ENCODE measurements around the gene XAB2. TPM values are rescaled to one million over a fixed set of nuclear protein-coding genes. Genes with fewer than 3 reads are reported as not detected.
"Not testable (repeated sequence)": the region's sequence is repeated elsewhere in the genome, so short reads cannot be mapped to it uniquely, and the experiment has no call there.

The XAB2 gene
- polyA plus RNA-seq, 10 donors, result 18.7 to 29.6 (median 23.1) TPM

- no peak for DNase-seq
Measured at GRCh38 chr19:7579182-7579581, 50.2 kb downstream of the XAB2 start.

DNA sequence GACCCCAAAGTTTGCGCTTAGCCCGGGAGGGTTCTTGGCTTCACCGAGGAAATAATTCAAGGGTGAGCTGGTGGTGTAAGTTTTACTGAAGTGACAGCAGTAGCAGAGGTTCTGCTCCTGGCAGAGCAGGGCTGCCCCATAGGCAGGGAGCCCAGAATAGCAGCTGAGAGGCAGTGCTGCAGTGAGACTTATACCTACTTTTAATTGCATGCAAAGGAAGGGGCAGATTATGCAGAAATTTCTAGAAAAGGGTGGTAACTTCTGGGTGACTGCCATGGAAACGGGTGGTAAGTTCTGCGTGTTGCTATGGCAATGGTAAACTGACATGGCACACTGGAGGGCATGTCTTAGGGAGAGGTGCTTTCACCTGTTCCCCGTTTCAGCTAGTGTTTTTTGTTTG is 51.2 kb downstream of the XAB2 start:
- no peak for DNase-seq

- not testable (repeated sequence) for DNase-seq
Measured at GRCh38 chr19:7577422-7577821, 51.9 kb downstream of the XAB2 start.

DNA sequence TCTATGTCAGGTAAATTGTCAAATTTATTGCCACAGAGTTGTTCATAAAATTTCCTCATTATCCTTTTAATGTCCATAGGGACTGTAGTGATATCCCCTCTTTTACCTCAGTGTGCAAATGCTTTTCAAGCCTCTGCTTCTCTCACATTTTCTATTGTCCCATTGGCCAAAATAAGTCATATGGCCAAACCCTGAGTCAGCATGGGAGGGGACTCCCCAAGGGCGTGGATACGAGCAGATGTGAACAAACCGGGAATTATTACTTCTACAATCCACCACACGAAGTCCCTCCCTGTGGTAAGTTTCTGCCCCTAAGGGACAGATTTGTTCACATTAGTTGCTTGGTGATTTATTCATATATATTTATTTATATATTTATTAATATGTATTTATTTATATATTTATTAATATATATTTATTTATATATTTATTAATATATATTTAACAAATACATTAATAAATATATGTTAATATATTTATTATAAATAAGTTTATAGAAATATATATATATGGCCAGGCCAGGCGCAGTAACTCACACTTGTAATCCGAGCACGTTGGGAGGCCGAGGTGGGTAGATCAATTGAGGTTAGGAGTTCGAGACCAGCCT is 53.8 kb downstream of the XAB2 start:
- DNase-seq, result no peak

DNA sequence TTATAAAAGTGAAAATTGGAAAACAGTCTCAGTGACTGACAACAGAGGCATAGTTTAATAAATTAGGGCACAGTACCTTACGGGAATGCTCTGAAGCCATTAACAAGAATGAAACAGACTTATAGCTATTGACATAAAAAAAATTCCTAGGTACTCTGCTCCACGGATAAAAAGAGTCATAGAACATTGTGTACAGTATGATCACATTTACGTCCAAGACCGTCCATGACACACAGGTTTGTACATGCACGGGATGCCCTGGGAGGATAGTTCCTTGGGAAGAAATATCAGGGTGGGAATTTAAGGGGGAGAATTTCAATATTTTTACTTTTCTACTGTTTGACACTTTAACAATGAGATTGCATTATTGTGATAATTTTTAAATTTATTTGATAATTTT is 58.6 kb downstream of the XAB2 start:
- no peak for DNase-seq

Other genes with a start within 250 kb of the XAB2 start
- gene PEX11G, start 140.5 kb downstream of the XAB2 start, polyA plus RNA-seq (ENCODE audit: insufficient read length in 10 of 10), result 1 to 10 TPM; 1.9 to 3.6 (median 2.4) TPM
- 10 to 100 TPM; 35.8 to 55.2 (median 41.5) TPM for gene ZNF358, start 113.4 kb downstream of the XAB2 start, polyA plus RNA-seq (ENCODE audit: insufficient read length in 10 of 10)
- 10 to 100 TPM in 9 of 10 donors, 1 to 10 TPM in 1; 8.2 to 13.8 (median 12.0) TPM for gene MCOLN1, start 106.9 kb downstream of the XAB2 start, polyA plus RNA-seq (ENCODE audit: insufficient read length in 10 of 10)
- 10 to 100 TPM; 24.2 to 32.7 (median 27.4) TPM for gene PNPLA6, start 93.8 kb downstream of the XAB2 start, polyA plus RNA-seq (ENCODE audit: insufficient read length in 10 of 10)
- gene CAMSAP3, start 33.7 kb downstream of the XAB2 start, polyA plus RNA-seq (ENCODE audit: insufficient read length in 10 of 10), result 1 to 10 TPM in 2 of 10 donors, under 1 TPM in 7, not detected in 1; 0.05 to 2.0 (median 0.24) TPM
- 10 to 100 TPM; 48.6 to 90.3 (median 69.3) TPM for gene PET100, start 248 bp upstream of the XAB2 start, polyA plus RNA-seq (ENCODE audit: insufficient read length in 10 of 10)
- under 1 TPM in 1 of 10 donors, not detected in 9; 0.26 TPM for gene PCP2, start 4.2 kb upstream of the XAB2 start, polyA plus RNA-seq (ENCODE audit: insufficient read length in 10 of 10)
- 1 to 10 TPM; 2.1 to 7.9 (median 6.0) TPM for gene STXBP2, start 7.6 kb upstream of the XAB2 start, polyA plus RNA-seq (ENCODE audit: insufficient read length in 10 of 10)
- 1 to 10 TPM; 1.1 to 3.6 (median 2.4) TPM for gene RETN, start 39.5 kb upstream of the XAB2 start, polyA plus RNA-seq (ENCODE audit: insufficient read length in 10 of 10)
- under 1 TPM in 6 of 10 donors, not detected in 4; 0.10 to 0.38 (median 0.28) TPM for gene MCEMP1, start 47.5 kb upstream of the XAB2 start, polyA plus RNA-seq (ENCODE audit: insufficient read length in 10 of 10)
- gene TRAPPC5, start 51.3 kb upstream of the XAB2 start, polyA plus RNA-seq (ENCODE audit: insufficient read length in 10 of 10), result 10 to 100 TPM; 26.0 to 45.4 (median 32.8) TPM
- under 1 TPM in 9 of 10 donors, not detected in 1; 0.22 to 0.97 (median 0.48) TPM for gene FCER2, start 72.6 kb upstream of the XAB2 start, polyA plus RNA-seq (ENCODE audit: insufficient read length in 10 of 10)
- under 1 TPM in 4 of 10 donors, not detected in 6; 0.17 to 0.29 (median 0.24) TPM for gene CLEC4G, start 102.6 kb upstream of the XAB2 start, polyA plus RNA-seq (ENCODE audit: insufficient read length in 10 of 10)
- gene CD209, start 118.0 kb upstream of the XAB2 start, polyA plus RNA-seq (ENCODE audit: insufficient read length in 10 of 10), result 1 to 10 TPM; 2.2 to 4.5 (median 3.7) TPM
- gene CLEC4M, start 133.7 kb upstream of the XAB2 start, polyA plus RNA-seq (ENCODE audit: insufficient read length in 10 of 10), result under 1 TPM in 7 of 10 donors, not detected in 3; 0.11 to 0.56 (median 0.26) TPM
- gene EVI5L, start 200.7 kb upstream of the XAB2 start, polyA plus RNA-seq (ENCODE audit: insufficient read length in 10 of 10), result 10 to 100 TPM; 11.1 to 14.8 (median 13.3) TPM
- gene PRR36, start 244.8 kb upstream of the XAB2 start, polyA plus RNA-seq (ENCODE audit: insufficient read length in 10 of 10), result under 1 TPM; 0.07 to 0.49 (median 0.30) TPM

All from muscle of back (tissue), 11 donors.